ENCODE results near the gene ENTPD8. TPM values are rescaled to one million over a fixed set of nuclear protein-coding genes. Genes with fewer than 3 reads are reported as not detected.

The ENTPD8 gene
- total RNA-seq, 2 experiments from 2014 or later: not detected

GRCh38 chr9:137449931-137450538 is 8.9 kb upstream of the ENTPD8 start:
- DNase-seq (ENCODE audit: low spot score): no peak

GRCh38 chr9:137449081-137449844 is 8.1 kb upstream of the ENTPD8 start:
- H3K4me2 ChIP-seq (ENCODE audit: low read length): no peak overlapping the region
- H3K9me3 ChIP-seq (ENCODE audit: low read length): no peaks in the 10 kb centered on the region
- no peak overlapping the region for H2AFZ ChIP-seq (ENCODE audit: low read length)
- peaks cover 17% of the 10 kb centered on the region; the same call in 1 of the 2 replicates for H3K36me3 ChIP-seq (ENCODE audit: insufficient read depth, low read length)
- CTCF ChIA-PET (ENCODE audit: unreplicated experiment): no interaction called here
- POLR2A ChIA-PET: no interaction called here
- no peak overlapping the region for H3K27ac ChIP-seq (ENCODE audit: low read depth, low read length, poor library complexity, severe bottlenecking)
- H3K9me2 ChIP-seq (ENCODE audit: insufficient read depth, low read length): no peaks in the 10 kb centered on the region
- H3K4me3 ChIP-seq (ENCODE audit: low read depth, low read length, poor library complexity, severe bottlenecking): no peak overlapping the region
- BruUV-seq (replicated peaks): no TSS peak
- no peak for DNase-seq (ENCODE audit: low spot score)
- H3K4me1 ChIP-seq (ENCODE audit: insufficient read depth, low read length, poor library complexity, severe bottlenecking): peaks cover 18% of the 10 kb centered on the region
- no peaks in the 10 kb centered on the region for H4K20me1 ChIP-seq (ENCODE audit: insufficient read depth, low read length)
- intact Hi-C loops (cut with micrococcal nuclease; ENCODE audit: unreplicated experiment): loop anchor here (5.0 kb wide), 2 partner anchors 147 to 162 kb away; partner anchors contain the start of gene NRARP
- H3K79me2 ChIP-seq (ENCODE audit: insufficient read depth, low read depth, low read length): no peaks in the 10 kb centered on the region
- no peak for TF ChIP-seq EZH2phosphoT487 (IDR thresholded peaks at IDR 0.05; ENCODE audit: borderline replicate concordance, low read depth, low read length)
- TF ChIP-seq CTCF (conservative IDR thresholded peaks at IDR 0.05; ENCODE audit: low read length): no peak

More at GRCh38 chr9:137449931-137450538, 8.9 kb upstream of the ENTPD8 start:
- H4K20me1 ChIP-seq (ENCODE audit: insufficient read depth, low read length): no peaks in the 10 kb centered on the region
- H3K4me2 ChIP-seq (ENCODE audit: low read length): no peak overlapping the region
- H3K27ac ChIP-seq (ENCODE audit: low read depth, low read length, poor library complexity, severe bottlenecking): no peak overlapping the region
- H3K9me2 ChIP-seq (ENCODE audit: insufficient read depth, low read length): no peaks in the 10 kb centered on the region
- ChIA-PET CTCF (ENCODE audit: unreplicated experiment) (no interaction called here), POLR2A (no interaction called here)
- H3K36me3 ChIP-seq (ENCODE audit: insufficient read depth, low read length): peaks cover 17% of the 10 kb centered on the region; the same call in 1 of the 2 replicates
- no peak overlapping the region for H3K4me3 ChIP-seq (ENCODE audit: low read depth, low read length, poor library complexity, severe bottlenecking)
- intact Hi-C loops (cut with micrococcal nuclease; ENCODE audit: unreplicated experiment): loop anchor here (5.0 kb wide), 2 partner anchors 148 to 163 kb away; partner anchors contain the start of gene NRARP
- BruUV-seq (replicated peaks): no TSS peak
- TF ChIP-seq EZH2phosphoT487 (IDR thresholded peaks at IDR 0.05; ENCODE audit: borderline replicate concordance, low read depth, low read length): no peak
- H3K4me1 ChIP-seq (ENCODE audit: insufficient read depth, low read length, poor library complexity, severe bottlenecking): peaks cover 25% of the 10 kb centered on the region
- H2AFZ ChIP-seq (ENCODE audit: low read length): no peak overlapping the region
- no peaks in the 10 kb centered on the region for H3K79me2 ChIP-seq (ENCODE audit: insufficient read depth, low read depth, low read length)
- H3K9me3 ChIP-seq (ENCODE audit: low read length): no peaks in the 10 kb centered on the region

- no peak overlapping the region for H3K4me3 ChIP-seq (ENCODE audit: low read depth, low read length, poor library complexity, severe bottlenecking)
- H3K36me3 ChIP-seq (ENCODE audit: insufficient read depth, low read length): peaks cover 17% of the 10 kb centered on the region; the same call in 1 of the 2 replicates
- DNase-seq (ENCODE audit: low spot score): no peak
- no peaks in the 10 kb centered on the region for H3K9me3 ChIP-seq (ENCODE audit: low read length)
- no peak for TF ChIP-seq CTCF (conservative IDR thresholded peaks at IDR 0.05; ENCODE audit: low read length)
- no peak for TF ChIP-seq EZH2phosphoT487 (IDR thresholded peaks at IDR 0.05; ENCODE audit: borderline replicate concordance, low read depth, low read length)
- ChIA-PET POLR2A (no interaction called here), CTCF (ENCODE audit: unreplicated experiment) (no interaction called here)
- H3K9me2 ChIP-seq (ENCODE audit: insufficient read depth, low read length): no peaks in the 10 kb centered on the region
- H3K4me1 ChIP-seq (ENCODE audit: insufficient read depth, low read length, poor library complexity, severe bottlenecking): peaks cover 15% of the 10 kb centered on the region
- intact Hi-C loops (cut with micrococcal nuclease; ENCODE audit: unreplicated experiment): loop anchor here (5.0 kb wide), 2 partner anchors 146 to 161 kb away; partner anchors contain the start of gene NRARP
- TSS peak; percentile 83 for BruUV-seq (replicated peaks)
- no peak overlapping the region for H3K27ac ChIP-seq (ENCODE audit: low read depth, low read length, poor library complexity, severe bottlenecking)
- no peak overlapping the region for H2AFZ ChIP-seq (ENCODE audit: low read length)
- no peaks in the 10 kb centered on the region for H4K20me1 ChIP-seq (ENCODE audit: insufficient read depth, low read length)
- no peak overlapping the region for H3K4me2 ChIP-seq (ENCODE audit: low read length)
- no peaks in the 10 kb centered on the region for H3K79me2 ChIP-seq (ENCODE audit: insufficient read depth, low read depth, low read length)
Observed at GRCh38 chr9:137448602-137448962, 7.4 kb upstream of the ENTPD8 start.
